Neural progenitor cell (in vitro differentiated cells): ENCODE data around the gene RIMS1. TPM values are rescaled to one million over a fixed set of nuclear protein-coding genes. Genes with fewer than 3 reads are reported as not detected.

ENCODE experiments used
- DNase-seq: peaks from one replicate; pipeline ENCODE4 v3.0.0-alpha.2; 2016; ENCODE audit warnings: low spot score
- H2AFZ ChIP-seq: fragments of 200-600 bp; sonication (generic); replicated peaks from 2 replicates; pipeline ENCODE4 v1.6.1; 2016; ENCODE audit warnings: antibody characterized with exemption
- H3F3A ChIP-seq: fragments of 200-600 bp; sonication (generic); 2 replicates; pipeline ENCODE4 v1.6.1; 2016; ENCODE audit warnings: antibody characterized with exemption, low read depth
- H3K27ac ChIP-seq: fragments of 200-600 bp; sonication (generic); 2 replicates; pipeline ENCODE4 v1.5.1; 2016; ENCODE audit warnings: mild to moderate bottlenecking
- H3K27me3 ChIP-seq: fragments of 200-600 bp; sonication (generic); 2 replicates; pipeline ENCODE4 v1.6.1; 2016; ENCODE audit warnings: mild to moderate bottlenecking, moderate library complexity
- H3K36me3 ChIP-seq: fragments of 200-600 bp; sonication (generic); 2 replicates; pipeline ENCODE4 v1.5.1; 2016
- H3K4me1 ChIP-seq: fragments of 200-600 bp; sonication (generic); 2 replicates; pipeline ENCODE4 v1.6.1; 2016; ENCODE audit warnings: mixed run types
- H3K4me2 ChIP-seq: fragments of 200-600 bp; sonication (generic); 2 replicates; pipeline ENCODE4 v1.6.1; 2016
- H3K4me3 ChIP-seq: fragments of 200-600 bp; sonication (generic); 2 replicates; pipeline ENCODE4 v1.5.1; 2016
- H3K79me2 ChIP-seq: fragments of 200-600 bp; sonication (generic); 2 replicates; pipeline ENCODE4 v1.6.1; 2016; ENCODE audit warnings: low read depth
- H3K9ac ChIP-seq: fragments of 200-600 bp; sonication (generic); 2 replicates; pipeline ENCODE4 v1.6.1; 2016
- H3K9me3 ChIP-seq: fragments of 200-600 bp; sonication (generic); 2 replicates; pipeline ENCODE4 v1.5.1; 2016; ENCODE audit warnings: low read depth
- H4K20me1 ChIP-seq: fragments of 200-600 bp; sonication (generic); 2 replicates; pipeline ENCODE4 v1.6.1; 2016; ENCODE audit warnings: low read depth
- H3K27ac Mint-ChIP-seq: 3 replicates; pipeline ENCODE4 v1.8.0; 2021; ENCODE audit warnings: mixed read lengths
- H3K27me3 Mint-ChIP-seq: 2 replicates; pipeline ENCODE4 v1.8.0; 2022; ENCODE audit warnings: low read depth, mild to moderate bottlenecking, inconsistent platforms, moderate library complexity, mixed read lengths; ENCODE audit not compliant: insufficient read depth
- H3K36me3 Mint-ChIP-seq: 3 replicates; pipeline ENCODE4 v1.8.0; 2021; ENCODE audit warnings: mixed read lengths
- H3K4me1 Mint-ChIP-seq: 3 replicates; pipeline ENCODE4 v1.8.0; 2021; ENCODE audit warnings: mixed read lengths
- H3K4me3 Mint-ChIP-seq: 3 replicates; pipeline ENCODE4 v1.8.0; 2021; ENCODE audit warnings: mild to moderate bottlenecking, moderate library complexity, mixed read lengths
- H3K9me3 Mint-ChIP-seq: 3 replicates; pipeline ENCODE4 v1.8.0; 2020; ENCODE audit warnings: mixed read lengths
- CTCF ChIP-seq: fragments of 200-600 bp; sonication (generic); IDR thresholded peaks from 2 replicates; pipeline ENCODE4 v1.5.1; 2017; ENCODE audit warnings: antibody characterized with exemption, mild to moderate bottlenecking
- EZH2 ChIP-seq: fragments of 200-600 bp; sonication (generic); IDR thresholded peaks from 2 replicates; pipeline ENCODE4 v1.6.1; 2017; ENCODE audit warnings: antibody characterized with exemption, mild to moderate bottlenecking, moderate library complexity
- EZH2phosphoT487 ChIP-seq: fragments of 200-600 bp; sonication (generic); IDR thresholded peaks from 2 replicates; pipeline ENCODE4 v1.6.1; 2017; ENCODE audit warnings: antibody characterized with exemption
- total RNA-seq: library from RNA; depleted of rRNA; stranded (reverse); fragments of >200 nt; gene quantifications from 2 replicates; pipeline ENCODE4 v1.2.3, GENCODE V29; 2015; ENCODE audit warnings: low replicate concordance

Gene RIMS1
- total RNA-seq, 1 donor from 2014 or later = 2.5 TPM

- H3K27me3 ChIP-seq = no peaks in the 10 kb centered on the region
- Mint-ChIP-seq H3K4me1 (no peaks in the 10 kb centered on the region), H3K27me3 (no peaks in the 10 kb centered on the region), H3K9me3 (no peaks in the 10 kb centered on the region), H3K4me3 (no peak overlapping the region), H3K36me3 (no peaks in the 10 kb centered on the region), H3K27ac (no peak overlapping the region)
- H3K4me1 ChIP-seq = no peaks in the 10 kb centered on the region
- H3F3A ChIP-seq = no peaks in the 10 kb centered on the region
- H2AFZ ChIP-seq = no peak overlapping the region
- no peaks in the 10 kb centered on the region for H3K9me3 ChIP-seq
- TF ChIP-seq EZH2phosphoT487 (no peak), CTCF (no peak), EZH2 (no peak)
- no peak overlapping the region for H3K27ac ChIP-seq
- H3K4me2 ChIP-seq = no peak overlapping the region
- no peaks in the 10 kb centered on the region for H3K36me3 ChIP-seq
- DNase-seq = no peak
- H4K20me1 ChIP-seq = no peaks in the 10 kb centered on the region
- H3K79me2 ChIP-seq = no peaks in the 10 kb centered on the region
- H3K4me3 ChIP-seq = no peak overlapping the region
- no peak overlapping the region for H3K9ac ChIP-seq
Measured at GRCh38 chr6:72386324-72386723, 500.0 kb downstream of the RIMS1 start.

GRCh38 chr6:72389698-72390097 is 503.3 kb downstream of the RIMS1 start:
- Histone ChIP-seq H3K9ac (no peak overlapping the region), H2AFZ (no peak overlapping the region), H3K27me3 (no peaks in the 10 kb centered on the region), H3K9me3 (no peaks in the 10 kb centered on the region), H3K4me2 (no peak overlapping the region), H3K79me2 (no peaks in the 10 kb centered on the region), H3F3A (no peaks in the 10 kb centered on the region), H3K27ac (no peak overlapping the region), H3K36me3 (no peaks in the 10 kb centered on the region), H4K20me1 (no peaks in the 10 kb centered on the region), H3K4me1 (no peaks in the 10 kb centered on the region), H3K4me3 (no peak overlapping the region)
- H3K4me3 Mint-ChIP-seq = no peak overlapping the region
- H3K27me3 Mint-ChIP-seq = no peaks in the 10 kb centered on the region
- H3K9me3 Mint-ChIP-seq = no peaks in the 10 kb centered on the region
- H3K27ac Mint-ChIP-seq = no peak overlapping the region
- TF ChIP-seq EZH2phosphoT487 (no peak), EZH2 (no peak), CTCF (no peak)
- H3K4me1 Mint-ChIP-seq = no peaks in the 10 kb centered on the region
- DNase-seq = no peak
- H3K36me3 Mint-ChIP-seq = no peaks in the 10 kb centered on the region

GRCh38 chr6:72390548-72390947 is 504.2 kb downstream of the RIMS1 start:
- H3K4me1 ChIP-seq = no peaks in the 10 kb centered on the region
- DNase-seq = no peak
- H3K27me3 Mint-ChIP-seq = no peaks in the 10 kb centered on the region
- no peaks in the 10 kb centered on the region for H3K36me3 Mint-ChIP-seq
- H3K9ac ChIP-seq = no peak overlapping the region
- H3K4me1 Mint-ChIP-seq = no peaks in the 10 kb centered on the region
- H3F3A ChIP-seq = no peaks in the 10 kb centered on the region
- no peaks in the 10 kb centered on the region for H3K79me2 ChIP-seq
- H3K4me3 Mint-ChIP-seq = no peak overlapping the region
- H3K4me2 ChIP-seq = no peak overlapping the region
- no peak overlapping the region for H3K4me3 ChIP-seq
- no peaks in the 10 kb centered on the region for H3K9me3 Mint-ChIP-seq
- H3K27ac ChIP-seq = no peak overlapping the region
- no peaks in the 10 kb centered on the region for H3K9me3 ChIP-seq
- H2AFZ ChIP-seq = no peak overlapping the region
- no peaks in the 10 kb centered on the region for H3K36me3 ChIP-seq
- H3K27me3 ChIP-seq = no peaks in the 10 kb centered on the region
- no peaks in the 10 kb centered on the region for H4K20me1 ChIP-seq
- H3K27ac Mint-ChIP-seq = no peak overlapping the region
- TF ChIP-seq EZH2 (no peak), EZH2phosphoT487 (no peak), CTCF (no peak)
